Breast epithelium (tissue), 3 donors: Measurements from ENCODE around the gene ARL4C.

Experiments used
- CTCF ChIP-seq, 3 donors: fragments of 450-650 bp; IDR thresholded peaks; one replicate each; pipeline ENCODE4 v1.5.1; 2016 to 2017; ENCODE audit warnings: antibody characterized with exemption in 3 of 3, mild to moderate bottlenecking in 3 of 3, moderate library complexity in 3 of 3
- POLR2A ChIP-seq: fragments of 450-650 bp; IDR thresholded peaks from one replicate; pipeline ENCODE4 v1.6.1; 2016; ENCODE audit warnings: antibody characterized with exemption, mild to moderate bottlenecking, moderate library complexity
- POLR2AphosphoS5 ChIP-seq, 3 donors: sonication (generic); formaldehyde crosslinking; IDR thresholded peaks; one replicate each; pipeline ENCODE4 v1.6.1; 2017; ENCODE audit warnings: antibody characterized with exemption in 3 of 3

- no peak for TF ChIP-seq CTCF (IDR thresholded peaks at IDR 0.05)
- no peak for TF ChIP-seq POLR2A
- no peak for TF ChIP-seq POLR2AphosphoS5 (IDR thresholded peaks at IDR 0.05)
Measured at GRCh38 chr2:234468503-234468902, 28.4 kb downstream of the ARL4C start.
